ENCODE results near the gene PCNX4.

- TF ChIP-seq POLR2AphosphoS5 (IDR thresholded peaks at IDR 0.05) (no peak), CTCF (IDR thresholded peaks at IDR 0.05) (no peak), POLR2A (IDR thresholded peaks at IDR 0.05) (no peak)
These were observed 80.0 kb downstream of the PCNX4 start for GRCh38 chr14:60171690-60172089.

Data from prostate gland (tissue), 2 donors.